ENCODE results near the gene BAZ2A.

- TF ChIP-seq CTCF (IDR thresholded peaks at IDR 0.05) = no peak
- TF ChIP-seq POLR2AphosphoS5 (IDR thresholded peaks at IDR 0.05) = no peak
- TF ChIP-seq POLR2A (IDR thresholded peaks at IDR 0.05) = no peak
- TF ChIP-seq EP300 (IDR thresholded peaks at IDR 0.05) = no peak
Measured at GRCh38 chr12:56644654-56645053, 14.5 kb upstream of the BAZ2A start.
